Endothelial cell (in vitro differentiated cells): ENCODE measurements around the gene CYFIP1. TPM values are rescaled to one million over a fixed set of nuclear protein-coding genes. Genes with fewer than 3 reads are reported as not detected.
"Not testable (repeated sequence)": the region's sequence is repeated elsewhere in the genome, so short reads cannot be mapped to it uniquely, and the experiment has no call there.

Source experiments
- DNase-seq: peaks from one replicate; pipeline ENCODE4 v3.0.0; 2021; ENCODE audit warnings: low spot score
- H3K27ac Mint-ChIP-seq: one replicate; pipeline ENCODE4 v1.8.0; 2021; ENCODE audit warnings: mixed read lengths, inconsistent platforms; ENCODE audit not compliant: unreplicated experiment
- H3K27me3 Mint-ChIP-seq: one replicate; pipeline ENCODE4 v1.8.0; 2021; ENCODE audit warnings: mild to moderate bottlenecking, moderate library complexity, mixed read lengths, inconsistent platforms; ENCODE audit not compliant: unreplicated experiment
- H3K36me3 Mint-ChIP-seq: one replicate; pipeline ENCODE4 v1.8.0; 2021; ENCODE audit warnings: mild to moderate bottlenecking, low read depth, mixed read lengths, inconsistent platforms; ENCODE audit not compliant: unreplicated experiment
- H3K4me1 Mint-ChIP-seq: one replicate; pipeline ENCODE4 v1.8.0; 2021; ENCODE audit warnings: mild to moderate bottlenecking, mixed read lengths, inconsistent platforms; ENCODE audit not compliant: unreplicated experiment
- H3K4me3 Mint-ChIP-seq: one replicate; pipeline ENCODE4 v1.8.0; 2021; ENCODE audit warnings: mild to moderate bottlenecking, mixed read lengths, inconsistent platforms; ENCODE audit not compliant: unreplicated experiment
- H3K9me3 Mint-ChIP-seq: one replicate; pipeline ENCODE4 v1.8.0; 2021; ENCODE audit warnings: mixed read lengths, inconsistent platforms; ENCODE audit not compliant: unreplicated experiment
- long read RNA-seq: library from polyadenylated mRNA; unstranded; transcript quantifications from one replicate; pipeline ENCODE4 v2.0.0, GENCODE V29; 2020; ENCODE audit not compliant: unreplicated experiment
- total RNA-seq: library from RNA; stranded (reverse); fragmentation: NEBNext Ultra II Directional; extraction: Animal tissue kit (Norgen Biotek cat#: 25700); gene quantifications from one replicate; pipeline ENCODE4 v1.2.1, GENCODE V29; 2021; ENCODE audit not compliant: unreplicated experiment
- TF ChIP-seq, protein P1 (sequence below): fragments of 200-600 bp; sonication (generic); IDR thresholded peaks from one replicate; pipeline ENCODE4 v1.5.0; 2021; ENCODE audit warnings: antibody characterized with exemption; ENCODE audit not compliant: unreplicated experiment

The CYFIP1 gene
- 154 TPM for total RNA-seq
- long read RNA-seq, full-length matches to known transcripts: 11 of 21 reads
- long read RNA-seq, partial matches to known transcripts: 6 of 21 reads
- long read RNA-seq, other reads (novel, unspliced or antisense): 4 of 21 reads

DNA sequence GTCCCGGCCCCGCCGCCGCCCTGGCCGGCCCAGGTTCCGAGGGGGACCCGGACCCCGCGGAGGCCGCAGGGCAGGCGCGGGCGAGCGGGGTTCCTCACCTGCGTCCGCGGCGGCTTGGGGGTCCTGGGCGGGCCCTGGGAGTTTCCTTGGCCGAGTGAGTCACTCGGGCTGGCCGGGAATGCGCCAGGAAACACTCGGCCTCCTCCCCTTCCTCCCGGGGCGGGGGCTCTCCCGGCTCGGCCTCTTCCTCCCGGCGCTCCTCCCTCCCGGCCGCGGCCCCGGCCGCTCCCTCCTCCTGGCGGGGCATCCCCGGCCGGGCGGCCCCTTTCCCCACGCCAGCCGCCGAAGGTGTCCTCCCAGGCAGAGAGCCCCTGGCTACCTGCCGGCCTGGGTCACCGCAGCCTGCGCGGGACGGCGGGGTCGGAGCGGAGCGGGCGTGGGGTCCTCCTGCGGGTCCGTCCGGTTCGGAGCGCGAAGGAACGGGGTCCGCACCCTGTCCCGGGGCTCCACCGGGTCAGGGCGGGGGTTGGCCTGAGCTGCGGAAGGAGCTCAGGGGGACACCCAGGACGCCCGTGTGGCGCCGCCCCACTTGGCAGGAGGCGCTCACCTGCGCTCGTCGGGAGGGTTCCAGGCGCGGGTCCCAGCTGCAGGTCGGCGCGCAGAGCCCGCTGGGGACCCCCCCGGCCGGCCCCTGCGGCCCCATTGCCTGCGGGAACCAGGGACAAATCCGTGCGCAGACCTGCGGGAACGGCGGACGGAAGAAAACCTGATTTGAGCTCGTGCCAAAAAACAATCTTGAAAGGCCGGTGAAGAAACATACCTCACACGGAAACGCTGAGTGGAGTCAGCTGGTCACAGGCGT lies at the start of gene CYFIP1:
Gene CYFIP1, minus strand, starts transcription at position 180 of the 862 bp plus-strand sequence. CDS start 33,083 bp downstream, outside the sequence.
- H3K4me1 Mint-ChIP-seq: peaks cover 10% of the 10 kb centered on the region
- H3K4me3 Mint-ChIP-seq: peak within 1 kb of the TSS; percentile 97
- DNase-seq: peak; percentile 86
- no peaks in the 10 kb centered on the region for H3K9me3 Mint-ChIP-seq
- TF ChIP-seq, protein P1, sequence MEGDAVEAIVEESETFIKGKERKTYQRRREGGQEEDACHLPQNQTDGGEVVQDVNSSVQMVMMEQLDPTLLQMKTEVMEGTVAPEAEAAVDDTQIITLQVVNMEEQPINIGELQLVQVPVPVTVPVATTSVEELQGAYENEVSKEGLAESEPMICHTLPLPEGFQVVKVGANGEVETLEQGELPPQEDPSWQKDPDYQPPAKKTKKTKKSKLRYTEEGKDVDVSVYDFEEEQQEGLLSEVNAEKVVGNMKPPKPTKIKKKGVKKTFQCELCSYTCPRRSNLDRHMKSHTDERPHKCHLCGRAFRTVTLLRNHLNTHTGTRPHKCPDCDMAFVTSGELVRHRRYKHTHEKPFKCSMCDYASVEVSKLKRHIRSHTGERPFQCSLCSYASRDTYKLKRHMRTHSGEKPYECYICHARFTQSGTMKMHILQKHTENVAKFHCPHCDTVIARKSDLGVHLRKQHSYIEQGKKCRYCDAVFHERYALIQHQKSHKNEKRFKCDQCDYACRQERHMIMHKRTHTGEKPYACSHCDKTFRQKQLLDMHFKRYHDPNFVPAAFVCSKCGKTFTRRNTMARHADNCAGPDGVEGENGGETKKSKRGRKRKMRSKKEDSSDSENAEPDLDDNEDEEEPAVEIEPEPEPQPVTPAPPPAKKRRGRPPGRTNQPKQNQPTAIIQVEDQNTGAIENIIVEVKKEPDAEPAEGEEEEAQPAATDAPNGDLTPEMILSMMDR: no peak
- H3K27me3 Mint-ChIP-seq: peaks cover 16% of the 10 kb centered on the region
- peaks cover 9% of the 10 kb centered on the region for H3K36me3 Mint-ChIP-seq
- H3K27ac Mint-ChIP-seq: peak within 1 kb of the TSS; percentile 71

DNA sequence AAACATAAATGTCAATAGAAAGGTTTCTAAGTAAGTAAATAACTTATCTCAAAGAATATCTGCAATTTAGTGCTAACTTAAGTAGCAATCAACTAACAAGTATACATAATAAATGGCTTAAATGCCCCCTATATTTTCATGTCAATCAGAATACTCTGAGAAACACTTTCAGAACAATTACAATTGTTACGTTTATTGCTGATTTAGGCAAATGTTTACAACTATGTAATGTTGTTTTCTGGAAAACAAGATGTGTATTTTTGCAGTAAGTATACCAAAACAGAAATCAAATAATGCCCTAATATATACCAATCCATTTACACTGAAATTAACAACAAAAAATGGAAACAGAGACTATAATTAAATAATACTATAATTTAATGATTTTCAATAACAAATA lies 46.0 kb upstream of the CYFIP1 start:
- DNase-seq: no peak
- Mint-ChIP-seq H3K27ac (no peak overlapping the region), H3K27me3 (no peaks in the 10 kb centered on the region), H3K9me3 (no peaks in the 10 kb centered on the region), H3K4me3 (no peak overlapping the region), H3K36me3 (peaks cover 17% of the 10 kb centered on the region), H3K4me1 (no peaks in the 10 kb centered on the region)
- TF ChIP-seq, protein P1: no peak

DNA sequence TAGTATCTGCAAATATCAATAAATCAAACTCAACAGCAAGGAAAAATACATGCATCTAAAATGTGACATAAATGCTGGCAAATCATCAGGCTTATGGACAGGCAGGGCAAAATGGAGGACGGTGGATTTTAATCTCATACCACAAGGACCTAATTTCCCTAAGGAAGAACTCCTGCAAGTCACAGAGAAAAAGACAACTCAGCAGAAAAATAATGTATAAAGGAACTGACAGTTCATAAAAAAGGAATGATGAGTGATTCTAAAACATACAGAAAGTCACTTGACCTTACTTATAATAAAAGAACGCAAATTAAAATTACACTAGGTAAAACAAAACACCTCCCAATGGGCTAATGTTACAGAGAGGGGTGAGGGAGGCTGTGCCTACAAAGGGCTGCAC lies 42.0 kb upstream of the CYFIP1 start:
- no peak overlapping the region for H3K4me3 Mint-ChIP-seq
- peaks cover 17% of the 10 kb centered on the region for H3K36me3 Mint-ChIP-seq
- DNase-seq: no peak
- TF ChIP-seq, protein P1: no peak
- no peak overlapping the region for H3K27ac Mint-ChIP-seq
- no peaks in the 10 kb centered on the region for H3K4me1 Mint-ChIP-seq
- no peaks in the 10 kb centered on the region for H3K27me3 Mint-ChIP-seq
- no peaks in the 10 kb centered on the region for H3K9me3 Mint-ChIP-seq

DNA sequence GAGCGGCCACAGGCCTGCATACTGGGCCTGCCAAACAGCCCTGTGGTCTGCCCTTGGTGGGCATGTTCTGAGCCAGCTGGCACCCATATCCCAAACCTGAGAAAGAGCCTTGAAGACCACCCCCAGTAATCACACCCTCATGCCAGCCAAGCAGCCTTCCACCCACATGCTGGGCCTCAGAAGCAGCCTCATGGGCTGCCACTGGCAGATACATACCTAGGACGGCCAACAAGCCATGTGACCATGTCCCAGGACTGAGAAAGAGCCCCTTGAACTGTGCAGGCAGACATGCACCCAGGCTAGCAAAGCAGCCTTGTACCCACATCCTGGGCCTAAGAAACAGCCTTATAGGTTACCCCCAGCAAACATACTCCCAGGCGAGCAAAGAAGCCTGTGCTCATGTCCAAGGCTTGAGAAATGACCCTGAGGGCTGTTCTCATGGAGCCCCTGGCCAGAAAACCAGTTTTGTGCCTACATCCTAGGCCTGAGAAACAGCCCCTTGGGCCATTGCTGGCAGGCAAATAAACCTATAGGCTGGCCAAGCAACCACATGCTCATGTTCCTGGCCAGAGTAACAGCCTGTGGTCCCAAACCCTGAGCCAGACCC lies 34.3 kb upstream of the CYFIP1 start:
- H3K4me3 Mint-ChIP-seq: no peak overlapping the region
- H3K4me1 Mint-ChIP-seq: no peaks in the 10 kb centered on the region
- TF ChIP-seq, protein P1: no peak
- peaks cover 10% of the 10 kb centered on the region for H3K36me3 Mint-ChIP-seq
- H3K9me3 Mint-ChIP-seq: no peaks in the 10 kb centered on the region
- no peaks in the 10 kb centered on the region for H3K27me3 Mint-ChIP-seq
- no peak overlapping the region for H3K27ac Mint-ChIP-seq
- DNase-seq: no peak

DNA sequence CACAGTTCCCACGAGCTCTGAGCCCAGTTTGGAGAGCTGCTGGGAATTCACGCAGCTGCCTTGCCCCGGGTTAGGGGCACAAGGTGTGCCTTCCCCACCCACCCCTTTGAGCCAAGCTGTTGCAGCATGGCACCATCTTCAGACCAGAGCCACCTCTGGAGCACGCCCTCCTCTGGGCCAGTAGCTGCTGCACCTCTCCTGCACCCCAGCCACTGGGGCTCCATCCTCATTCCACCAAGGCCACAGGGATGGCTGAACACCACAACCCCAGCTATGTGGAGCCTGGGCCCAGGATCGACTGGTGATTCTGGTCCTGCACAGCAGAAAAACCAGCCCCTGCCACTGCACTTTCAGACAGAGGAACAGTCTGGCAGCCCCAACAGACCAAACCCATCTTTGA lies 33.5 kb upstream of the CYFIP1 start:
- peaks cover 10% of the 10 kb centered on the region for H3K36me3 Mint-ChIP-seq
- no peak for DNase-seq
- no peaks in the 10 kb centered on the region for H3K9me3 Mint-ChIP-seq
- TF ChIP-seq, protein P1: no peak
- no peaks in the 10 kb centered on the region for H3K27me3 Mint-ChIP-seq
- no peak overlapping the region for H3K27ac Mint-ChIP-seq
- H3K4me1 Mint-ChIP-seq: no peaks in the 10 kb centered on the region
- no peak overlapping the region for H3K4me3 Mint-ChIP-seq

DNA sequence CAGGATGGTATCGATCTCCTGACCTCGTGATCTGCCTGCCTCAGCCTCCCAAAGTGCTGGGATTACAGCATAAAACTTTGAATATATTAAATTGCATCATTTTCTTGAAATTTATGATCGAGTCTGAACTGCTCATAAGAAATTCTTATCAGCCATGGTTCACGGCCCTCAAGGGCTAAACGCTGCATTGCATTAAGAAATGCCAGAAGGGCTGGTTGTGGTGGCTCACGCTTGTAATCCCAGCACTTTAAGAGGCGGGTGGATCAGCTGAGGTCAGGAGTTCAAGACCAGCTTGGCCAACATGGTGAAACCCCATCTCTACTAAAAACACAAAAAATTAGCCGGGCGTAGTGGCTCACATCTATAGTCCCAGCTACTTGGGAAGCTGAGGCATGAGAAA lies 32.4 kb upstream of the CYFIP1 start:
- not testable (repeated sequence) for H3K9me3 Mint-ChIP-seq, H3K27me3 Mint-ChIP-seq, H3K4me3 Mint-ChIP-seq, H3K4me1 Mint-ChIP-seq, H3K27ac Mint-ChIP-seq, DNase-seq
- H3K36me3 Mint-ChIP-seq: peaks cover 11% of the 10 kb centered on the region
